GM23248 (cell line): Measurements from ENCODE around the gene CHD3. TPM values are rescaled to one million over a fixed set of nuclear protein-coding genes. Genes with fewer than 3 reads are reported as not detected.
A peak's percentile ranks its signal among the peaks of the same experiment; 100 is the strongest.

Source experiments
- DNase-seq: peaks from one replicate; pipeline ENCODE4 v3.0.0-alpha.2; 2015
- H2AFZ ChIP-seq: fragments of 200-600 bp; sonication (generic); 2 replicates; pipeline ENCODE4 v1.6.1; 2016; ENCODE audit warnings: antibody characterized with exemption
- H3F3A ChIP-seq: fragments of 200-600 bp; sonication (generic); 2 replicates; pipeline ENCODE4 v1.6.1; 2016; ENCODE audit warnings: mild to moderate bottlenecking, antibody characterized with exemption, mixed run types; ENCODE audit not compliant: insufficient read depth
- H3K27ac ChIP-seq: fragments of 200-600 bp; sonication (generic); 2 replicates; pipeline ENCODE4 v1.5.1; 2016; ENCODE audit warnings: mild to moderate bottlenecking
- H3K27me3 ChIP-seq: fragments of 200-600 bp; sonication (generic); replicated peaks from 2 replicates; pipeline ENCODE4 v1.6.1; 2016; ENCODE audit warnings: mild to moderate bottlenecking; ENCODE audit not compliant: insufficient read depth
- H3K36me3 ChIP-seq: fragments of 200-600 bp; sonication (generic); 2 replicates; pipeline ENCODE4 v1.6.1; 2016; ENCODE audit warnings: low read depth, mild to moderate bottlenecking
- H3K4me1 ChIP-seq: fragments of 200-600 bp; sonication (generic); 2 replicates; pipeline ENCODE4 v1.6.1; 2016; ENCODE audit warnings: mild to moderate bottlenecking; ENCODE audit not compliant: insufficient read depth
- H3K4me2 ChIP-seq: fragments of 200-600 bp; sonication (generic); one replicate; pipeline ENCODE4 v1.6.1; 2016; ENCODE audit warnings: mild to moderate bottlenecking; ENCODE audit not compliant: unreplicated experiment
- H3K4me3 ChIP-seq: fragments of 200-600 bp; sonication (generic); 2 replicates; pipeline ENCODE4 v1.5.1; 2016; ENCODE audit warnings: mild to moderate bottlenecking
- H3K79me2 ChIP-seq: fragments of 200-600 bp; sonication (generic); 2 replicates; pipeline ENCODE4 v1.6.1; 2016; ENCODE audit warnings: mild to moderate bottlenecking; ENCODE audit not compliant: insufficient read depth
- H3K9ac ChIP-seq: fragments of 200-600 bp; sonication (generic); 2 replicates; pipeline ENCODE4 v1.6.1; 2016; ENCODE audit warnings: mild to moderate bottlenecking
- H3K9me2 ChIP-seq: fragments of 200-600 bp; sonication (generic); 2 replicates; pipeline ENCODE4 v1.6.1; 2016; ENCODE audit warnings: mixed run types, mild to moderate bottlenecking, moderate library complexity; ENCODE audit not compliant: insufficient read depth
- H3K9me3 ChIP-seq: fragments of 200-600 bp; sonication (generic); one replicate; pipeline ENCODE4 v1.6.1; 2017; ENCODE audit warnings: low read depth
- H4K20me1 ChIP-seq: fragments of 200-600 bp; sonication (generic); 2 replicates; pipeline ENCODE4 v1.6.0; 2016; ENCODE audit not compliant: insufficient read depth
- EZH2 ChIP-seq: fragments of 200-600 bp; sonication (generic); IDR thresholded peaks from 2 replicates; pipeline ENCODE4 v1.6.1; 2018; ENCODE audit warnings: antibody characterized with exemption, mild to moderate bottlenecking; ENCODE audit not compliant: insufficient read depth, poor library complexity, severe bottlenecking
- EZH2phosphoT487 ChIP-seq: fragments of 200-600 bp; sonication (generic); IDR thresholded peaks from 2 replicates; pipeline ENCODE4 v1.6.1; 2018; ENCODE audit warnings: antibody characterized with exemption, moderate library complexity, mild to moderate bottlenecking, low read depth; ENCODE audit not compliant: insufficient read depth
- WGBS, 2 experiments: methylation state at CpG; one replicate each; pipeline ENCODE4 v1.1.6; 2015 to 2017; ENCODE audit warnings: low lambda C conversion rate in 2 of 2, low coverage in 1 of 2; ENCODE audit errors: missing lambda C conversion rate in 2 of 2; 5-methylcytosine and 5-hydroxymethylcytosine counted together
- in situ Hi-C: fragments of 300-500 bp; cut with MboI; formaldehyde crosslinking; loops from 2 replicates; pipeline ENCODE4 v1.15.0; 2020
- polyA plus RNA-seq: library from polyadenylated mRNA; unstranded; fragments of >200 nt; fragmentation: Nextera tagmentation; extraction: Ambion mirVana; gene quantifications from 2 replicates; pipeline ENCODE4 v1.2.1, GENCODE V29; 2016
- total RNA-seq: library from RNA; depleted of rRNA; stranded (reverse); fragments of >200 nt; shearing (Covaris generic); gene quantifications from 2 replicates; pipeline ENCODE4 v1.2.3, GENCODE V29; 2014

CHD3 gene
- total and polyA plus RNA-seq, 2 experiments from 2014 or later, result 16.0 to 73.6 TPM

- Histone ChIP-seq H3K4me2 (no peak overlapping the region), H3K4me3 (no peak overlapping the region), H3K9ac (no peak overlapping the region), H3K36me3 (peaks cover 6% of the 10 kb centered on the region; the same call in 1 of the 2 replicates), H2AFZ (no peak overlapping the region), H3K9me3 (no peaks in the 10 kb centered on the region), H4K20me1 (no peaks in the 10 kb centered on the region), H3K79me2 (peaks cover 8% of the 10 kb centered on the region), H3F3A (peaks cover 30% of the 10 kb centered on the region), H3K9me2 (no peaks in the 10 kb centered on the region), H3K27ac (no peak overlapping the region), H3K27me3 (no peaks in the 10 kb centered on the region), H3K4me1 (peaks cover 8% of the 10 kb centered on the region)
- TF ChIP-seq EZH2 (no peak), EZH2phosphoT487 (no peak)
- WGBS, 2 experiments, result 68 to 71% methylated on average over 9 of the region's 9 CpGs
- in situ Hi-C loops, result no loop called here
- DNase-seq, result no peak
Measured at GRCh38 chr17:7911116-7911515, 22.5 kb downstream of the CHD3 start.

GRCh38 chr17:7912927-7913524 lies 24.4 kb downstream of the CHD3 start:
- H3K4me1 ChIP-seq, result peaks cover 16% of the 10 kb centered on the region
- peaks cover 8% of the 10 kb centered on the region for H3K79me2 ChIP-seq
- H3K27ac ChIP-seq, result no peak overlapping the region
- no peak overlapping the region for H3K4me2 ChIP-seq
- peaks cover 40% of the 10 kb centered on the region for H3F3A ChIP-seq
- H3K9me2 ChIP-seq, result no peaks in the 10 kb centered on the region
- WGBS, 2 experiments, result 48 to 57% methylated on average over 3 of the region's 3 CpGs
- H3K9ac ChIP-seq, result no peak overlapping the region
- no peak overlapping the region for H2AFZ ChIP-seq
- in situ Hi-C loops, result no loop called here
- H3K36me3 ChIP-seq, result peaks cover 6% of the 10 kb centered on the region; the same call in 1 of the 2 replicates
- TF ChIP-seq EZH2phosphoT487 (no peak), EZH2 (no peak)
- no peaks in the 10 kb centered on the region for H3K27me3 ChIP-seq
- no peaks in the 10 kb centered on the region for H4K20me1 ChIP-seq
- peak; percentile 80 for DNase-seq
- no peak overlapping the region for H3K4me3 ChIP-seq
- H3K9me3 ChIP-seq, result no peaks in the 10 kb centered on the region

- Histone ChIP-seq H3K9me3 (no peaks in the 10 kb centered on the region), H3K4me1 (peaks cover 16% of the 10 kb centered on the region), H3F3A (peaks cover 40% of the 10 kb centered on the region), H4K20me1 (no peaks in the 10 kb centered on the region), H3K27me3 (no peaks in the 10 kb centered on the region), H3K27ac (peak overlapping the region; percentile 76), H3K4me2 (peak overlapping the region; percentile 80), H3K9ac (peak overlapping the region; percentile 73), H3K36me3 (no peaks in the 10 kb centered on the region), H2AFZ (peak overlapping the region; percentile 66), H3K9me2 (no peaks in the 10 kb centered on the region), H3K79me2 (peaks cover 8% of the 10 kb centered on the region), H3K4me3 (peak overlapping the region; percentile 72)
- TF ChIP-seq EZH2, result no peak
- no peak for TF ChIP-seq EZH2phosphoT487
- peak; percentile 67 for DNase-seq
- WGBS, 2 experiments, result 3 to 4% methylated on average over 15 of the region's 15 CpGs
- in situ Hi-C loops, result no loop called here
Measured at GRCh38 chr17:7915179-7915610, 26.6 kb downstream of the CHD3 start.

- Histone ChIP-seq H3K9ac (peak within 1 kb of the TSS; percentile 73), H3F3A (peaks cover 40% of the 10 kb centered on the region), H3K4me3 (peak within 1 kb of the TSS; percentile 72), H3K4me2 (peak within 1 kb of the TSS; percentile 80), H3K27me3 (no peaks in the 10 kb centered on the region), H4K20me1 (no peaks in the 10 kb centered on the region), H3K9me3 (no peaks in the 10 kb centered on the region), H3K9me2 (no peaks in the 10 kb centered on the region), H3K36me3 (no peaks in the 10 kb centered on the region), H3K79me2 (peaks cover 8% of the 10 kb centered on the region), H3K4me1 (peaks cover 16% of the 10 kb centered on the region), H2AFZ (peak within 1 kb of the TSS; percentile 66), H3K27ac (peak within 1 kb of the TSS; percentile 76)
- 2 to 3% methylated on average over 57 to 98 of the region's 100 CpGs for WGBS, 2 experiments
- in situ Hi-C loops, result no loop called here
- DNase-seq, result peak; percentile 98
- TF ChIP-seq EZH2phosphoT487 (no peak), EZH2 (no peak)
Measured at GRCh38 chr17:7915611-7916384, 27.2 kb downstream of the CHD3 start, which contains the start of gene RNF227. TSS of gene RNF227 (minus strand) at chr17:7916289. CDS start at chr17:7916195, 94 bp downstream.
